ENCODE measurements around the gene TRIM73.
"Not testable (repeated sequence)": the region's sequence is repeated elsewhere in the genome, so short reads cannot be mapped to it uniquely, and the experiment has no call there.

Gene TRIM73

DNA sequence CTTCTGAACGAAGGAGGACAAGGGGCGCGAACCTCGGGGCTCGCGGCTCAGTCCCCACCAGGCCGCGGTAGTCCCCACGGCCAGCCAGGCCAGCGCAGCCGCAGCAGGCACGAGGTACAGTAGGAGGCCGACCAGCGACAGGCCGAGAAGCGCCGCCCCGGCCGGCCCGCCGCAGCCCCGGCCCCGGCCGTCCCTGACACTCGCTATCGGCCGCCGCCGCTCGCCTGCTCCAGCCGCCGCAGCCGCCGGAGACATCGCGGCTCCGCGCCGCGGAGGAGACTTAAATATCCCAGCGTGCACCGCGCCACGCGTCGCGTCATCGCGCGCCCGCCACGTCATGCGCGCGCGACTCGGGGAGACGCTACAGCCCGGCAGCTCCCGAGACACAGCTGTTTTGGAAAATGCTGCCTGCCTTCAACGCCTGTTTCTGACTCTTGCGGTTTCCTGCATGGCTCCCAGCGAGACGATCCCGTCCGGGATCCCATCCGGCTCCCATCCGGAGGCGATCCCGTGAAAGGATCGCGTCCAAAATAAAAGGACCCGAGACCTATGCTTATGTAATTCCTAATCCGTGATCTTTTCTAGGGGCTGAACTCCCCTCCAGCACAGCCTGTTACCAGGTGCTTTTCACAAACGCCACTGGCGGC, 47.2 kb downstream of the TRIM73 start:
- H3K27ac ChIP-seq: peak overlapping the region; percentile 83
- not testable (repeated sequence) for H3K36me3 ChIP-seq (ENCODE audit: control insufficient read depth, insufficient read depth, low read length); H3K79me2 ChIP-seq; H3K27me3 ChIP-seq (ENCODE audit: control insufficient read depth, insufficient read depth, low read length); H3K9me3 ChIP-seq (ENCODE audit: control insufficient read depth, low read length); H3K4me1 ChIP-seq
- peak overlapping the region; percentile 49 for H3K4me3 ChIP-seq (ENCODE audit: low read depth, low read length)
- peak overlapping the region; percentile 67 for H3K9ac ChIP-seq
- peak overlapping the region; percentile 44 for H3K4me2 ChIP-seq (ENCODE audit: low read length)
- H2AFZ ChIP-seq: peak overlapping the region; percentile 83

DNA sequence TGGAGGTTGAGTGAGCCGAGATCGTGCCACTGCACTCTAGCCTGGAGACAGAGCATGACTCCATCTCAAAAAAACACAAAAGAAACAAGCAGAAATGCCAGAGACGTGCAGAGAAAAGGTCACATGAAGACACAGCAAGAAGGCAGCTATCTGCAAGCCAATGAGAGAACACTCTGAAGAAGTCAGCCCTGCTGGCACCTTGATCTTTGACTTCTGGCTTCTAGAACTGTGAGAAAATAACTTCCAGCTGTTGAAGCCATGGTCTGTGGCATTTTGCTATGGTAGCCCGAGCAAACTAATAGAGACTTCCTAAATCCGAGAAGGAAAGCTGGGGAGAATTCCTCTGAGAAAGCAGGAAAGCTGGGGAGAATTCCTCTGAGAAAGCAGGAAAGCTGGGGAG, 54.5 kb downstream of the TRIM73 start:
- not testable (repeated sequence) for H3K4me3 ChIP-seq (ENCODE audit: low read depth, low read length); H3K27ac ChIP-seq; H3K27me3 ChIP-seq (ENCODE audit: control insufficient read depth, insufficient read depth, low read length); H3K79me2 ChIP-seq; H3K4me2 ChIP-seq (ENCODE audit: low read length); H3K4me1 ChIP-seq; H3K36me3 ChIP-seq (ENCODE audit: control insufficient read depth, insufficient read depth, low read length); H2AFZ ChIP-seq; H3K9me3 ChIP-seq (ENCODE audit: control insufficient read depth, low read length); H3K9ac ChIP-seq

- H3K27me3 ChIP-seq (ENCODE audit: control insufficient read depth, insufficient read depth, low read length); H3K9me3 ChIP-seq (ENCODE audit: control insufficient read depth, low read length); H3K79me2 ChIP-seq; H3K4me1 ChIP-seq; H3K4me3 ChIP-seq (ENCODE audit: low read depth, low read length); H3K4me2 ChIP-seq (ENCODE audit: low read length); H2AFZ ChIP-seq; H3K9ac ChIP-seq; H3K27ac ChIP-seq; H3K36me3 ChIP-seq (ENCODE audit: control insufficient read depth, insufficient read depth, low read length): not testable (repeated sequence)
- TF ChIP-seq CTCF (IDR thresholded peaks at IDR 0.05): peak; percentile 41
Observed at GRCh38 chr7:75452494-75452955, 57.1 kb downstream of the TRIM73 start.
